Stimulated activated CD4-positive, alpha-beta T cell treated with anti-CD3 and anti-CD28 coated beads, TNF-alpha, amount 100 ng/mL, for 4 hours (primary cell): ENCODE measurements around the gene ELOVL5.

Source experiments
- DNase-seq, 3 experiments: peaks; one replicate each; pipeline ENCODE4 v3.0.0-alpha.2; 2020; ENCODE audit warnings: low read depth in 3 of 3

Gene ELOVL5

GRCh38 chr6:53240139-53240538, 108.6 kb downstream of the ELOVL5 start:
- DNase-seq = no peak

DNA sequence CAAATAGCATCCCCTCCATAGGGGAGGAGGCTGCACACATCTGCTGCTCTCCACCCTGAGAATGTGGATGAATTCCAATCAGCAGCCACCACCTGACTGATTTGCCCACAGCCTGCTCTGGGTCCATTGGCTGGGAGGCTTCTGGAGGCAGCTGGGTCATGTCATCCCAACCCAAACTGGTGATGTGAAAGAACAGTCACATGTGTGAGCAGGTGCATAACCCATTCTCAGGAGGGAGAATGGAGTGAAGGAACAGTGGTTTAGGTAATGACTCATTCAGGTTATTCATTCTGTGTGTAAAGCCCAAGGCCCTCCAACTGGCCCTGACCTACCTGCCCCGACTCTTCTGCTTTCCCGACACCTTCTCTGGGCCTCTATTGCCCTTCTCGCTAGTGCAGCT, 109.2 kb downstream of the ELOVL5 start:
- DNase-seq = no peak

- DNase-seq = no peak
Observed at GRCh38 chr6:53238311-53238710, 110.4 kb downstream of the ELOVL5 start.

GRCh38 chr6:53236241-53236640, 112.5 kb downstream of the ELOVL5 start:
- DNase-seq = no peak

DNA sequence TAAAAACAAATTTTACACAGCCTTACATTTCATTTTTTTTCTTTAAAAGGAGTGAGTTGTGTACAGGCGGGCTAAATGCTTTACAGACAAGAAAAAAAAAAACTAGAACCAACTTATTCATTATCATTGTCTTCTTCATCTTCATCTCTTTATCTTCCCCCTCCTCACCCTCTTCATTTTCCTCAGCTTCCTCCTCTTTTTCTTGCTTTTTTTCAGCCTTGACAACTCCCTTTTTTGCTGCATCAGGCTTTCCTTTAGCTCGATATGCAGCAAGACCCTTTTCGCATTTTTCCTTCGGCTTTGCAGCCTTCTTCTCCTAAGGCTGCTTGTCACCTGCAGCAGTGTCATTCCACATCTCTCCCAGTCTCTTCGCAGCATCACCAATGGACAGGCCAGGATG, 113.2 kb downstream of the ELOVL5 start:
- no peak for DNase-seq

GRCh38 chr6:53233309-53233708, 115.4 kb downstream of the ELOVL5 start:
- DNase-seq = no peak

- no peak for DNase-seq
Observed at GRCh38 chr6:53230775-53231467, 117.8 kb downstream of the ELOVL5 start.

GRCh38 chr6:53227847-53228246, 120.9 kb downstream of the ELOVL5 start:
- DNase-seq = no peak

DNA sequence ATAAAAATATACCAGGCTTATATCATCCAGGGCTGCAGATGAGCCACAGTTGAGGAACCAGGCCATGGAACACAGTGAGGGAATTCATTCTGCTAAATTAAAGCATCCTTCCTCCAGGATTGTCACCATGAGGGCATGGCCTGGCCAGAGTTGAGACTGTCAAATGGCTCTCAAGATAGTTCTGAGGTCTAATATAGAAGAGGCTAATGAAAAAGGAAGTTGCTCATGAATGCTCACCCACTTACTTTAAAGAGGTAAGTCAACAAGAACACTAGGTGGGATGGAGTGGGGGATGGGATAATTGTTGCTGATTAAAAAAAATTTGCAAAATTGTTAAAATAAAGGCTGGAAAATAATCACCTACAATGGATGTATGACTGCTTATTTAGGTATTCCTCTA, 128.1 kb downstream of the ELOVL5 start:
- no peak for DNase-seq
